Psoas muscle (tissue), 8 donors: ENCODE data around the gene GALNT14. TPM values are rescaled to one million over a fixed set of nuclear protein-coding genes. Genes with fewer than 3 reads are reported as not detected.

Experiments used
- ATAC-seq, 4 donors: fragments of 200-7000 bp; cut with Tn5 transposase; one replicate each; pipeline ENCODE4 v1.9.1; 2020; ENCODE audit warnings: moderate library complexity in 3 of 4, mild to moderate bottlenecking in 2 of 4
- DNase-seq, 2 donors: peaks; one replicate each; pipeline ENCODE4 v3.0.0-alpha.2; 2020
- H3K27ac ChIP-seq: fragments of 200-600 bp; one replicate; pipeline ENCODE4 v1.8.0; 2022
- H3K27me3 ChIP-seq, 3 donors: fragments of 200-600 bp in 1 of 3; one replicate each; pipeline versions ENCODE4 v1.6.1 to v1.8.0; 2013 to 2022; ENCODE audit warnings: low read length in 2 of 3, mild to moderate bottlenecking in 2 of 3, moderate library complexity in 1 of 3; ENCODE audit not compliant: insufficient read depth in 3 of 3
- H3K36me3 ChIP-seq, 2 donors: fragments of 200-600 bp in 1 of 2; one replicate each; pipeline versions ENCODE4 v1.6.1 to v1.8.0; 2013 to 2022; ENCODE audit warnings: low read depth in 1 of 2, mild to moderate bottlenecking in 1 of 2, moderate library complexity in 1 of 2; ENCODE audit not compliant: insufficient read depth in 1 of 2
- H3K4me1 ChIP-seq: fragments of 200-600 bp; one replicate; pipeline ENCODE4 v1.8.0; 2022
- H3K4me3 ChIP-seq: fragments of 200-600 bp; one replicate; pipeline ENCODE4 v1.8.0; 2022; ENCODE audit warnings: mild to moderate bottlenecking
- H3K9me3 ChIP-seq: fragments of 200-600 bp; one replicate; pipeline ENCODE4 v1.8.0; 2022
- CTCF ChIP-seq: fragments of 200-600 bp; IDR thresholded peaks from one replicate; pipeline ENCODE4 v1.8.0; 2022; ENCODE audit warnings: antibody characterized with exemption
- WGBS, 3 donors: extraction: QIAGEN DNeasy Blood & Tissue Kit; methylation state at CpG; one replicate each; pipeline versions ENCODE4 v1.1.6 to v1.1.7; 2013; 5-methylcytosine and 5-hydroxymethylcytosine counted together
- intact Hi-C, 2 donors: fragments of 100-400 bp; cut with DNase I; formaldehyde crosslinking; loops; one replicate each; pipeline versions ENCODE4 v1.11.0 to v1.14.2; 2022
- polyA plus RNA-seq, 3 donors: library from polyadenylated mRNA; stranded (reverse); fragments of 200-250 nt; gene quantifications; one replicate each; pipeline ENCODE4 v1.2.3, GENCODE V29; 2013
- total RNA-seq, 4 donors: library from RNA; stranded (reverse); fragmentation: NEBNext Ultra II Directional in 2 of 4; extraction: Animal tissue kit (Norgen Biotek cat#: 25700) in 2 of 4; gene quantifications; one replicate each; pipeline versions ENCODE4 v1.2.1 to v1.2.4, GENCODE V29; 2021 to 2023
- donor health status: healthy with polysubstance abuse.
- donor health status: DM: no; HTN: no; CAD: no; lungs with moderate emphysema.
- donor health status: Bipolar disorder and iron deficiency.
- donor health status: healthy.
- donor health status: DM: yes; HTN: yes; CAD: no.
- donor health status: DM: no; HTN: no; CAD: no.
- donor health status: DM: no; HTN: no; CAD: no.
- donor health status: DM: yes; HTN: yes; CAD: no.

The GALNT14 gene
- total and polyA plus RNA-seq, 7 donors: 0.13 to 0.54 (median 0.24) TPM; not detected in 1

- Histone ChIP-seq H3K9me3 (no peaks in the 10 kb centered on the region), H3K27ac (no peak overlapping the region), H3K4me1 (no peaks in the 10 kb centered on the region), H3K4me3 (no peak overlapping the region), H3K27me3 (no peaks in the 10 kb centered on the region), H3K36me3 (no peaks in the 10 kb centered on the region)
- no peak for ATAC-seq
- no peak for TF ChIP-seq CTCF
- intact Hi-C loops: no loop called here
- WGBS, 3 donors: 85 to 88% (median 85%) methylated on average over 3 of the region's 3 CpGs
- no peak for DNase-seq
Measured at GRCh38 chr2:30975156-30975555, 163.1 kb downstream of the GALNT14 start.

- intact Hi-C loops: no loop called here
- Histone ChIP-seq H3K36me3 (no peaks in the 10 kb centered on the region), H3K27me3 (no peaks in the 10 kb centered on the region), H3K4me1 (no peaks in the 10 kb centered on the region), H3K9me3 (no peaks in the 10 kb centered on the region), H3K4me3 (no peak overlapping the region), H3K27ac (no peak overlapping the region)
- 20 to 38% (median 22%) methylated on average over 5 of the region's 5 CpGs for WGBS, 3 donors
- TF ChIP-seq CTCF: no peak
- ATAC-seq (no peak), DNase-seq (no peak)
Measured at GRCh38 chr2:30974554-30974953, 163.7 kb downstream of the GALNT14 start.

GRCh38 chr2:30974092-30974491, 164.1 kb downstream of the GALNT14 start:
- Histone ChIP-seq H3K27ac (no peak overlapping the region), H3K9me3 (no peaks in the 10 kb centered on the region), H3K36me3 (no peaks in the 10 kb centered on the region), H3K4me3 (no peak overlapping the region), H3K4me1 (no peaks in the 10 kb centered on the region), H3K27me3 (no peaks in the 10 kb centered on the region)
- WGBS, 3 donors: 71 to 90% (median 76%) methylated on average over 1 of the region's 1 CpG
- intact Hi-C loops: no loop called here
- TF ChIP-seq CTCF: no peak
- DNase-seq (no peak), ATAC-seq (no peak)

GRCh38 chr2:30971231-30972025, 166.8 kb downstream of the GALNT14 start:
- no peaks in the 10 kb centered on the region for H3K4me1 ChIP-seq
- DNase-seq (no peak), ATAC-seq (no peak)
- no peaks in the 10 kb centered on the region for H3K9me3 ChIP-seq
- peaks cover 0 to 3% (median 0%) of the 10 kb centered on the region in 3 donors for H3K27me3 ChIP-seq
- no peak for TF ChIP-seq CTCF
- H3K27ac ChIP-seq: no peak overlapping the region
- H3K4me3 ChIP-seq: no peak overlapping the region
- no peaks in the 10 kb centered on the region for H3K36me3 ChIP-seq
- intact Hi-C loops: no loop called here
- WGBS, 3 donors: 84 to 86% (median 85%) methylated on average over 18 to 19 of the region's 19 CpGs
